ENCODE measurements around the gene MIDN.

DNA sequence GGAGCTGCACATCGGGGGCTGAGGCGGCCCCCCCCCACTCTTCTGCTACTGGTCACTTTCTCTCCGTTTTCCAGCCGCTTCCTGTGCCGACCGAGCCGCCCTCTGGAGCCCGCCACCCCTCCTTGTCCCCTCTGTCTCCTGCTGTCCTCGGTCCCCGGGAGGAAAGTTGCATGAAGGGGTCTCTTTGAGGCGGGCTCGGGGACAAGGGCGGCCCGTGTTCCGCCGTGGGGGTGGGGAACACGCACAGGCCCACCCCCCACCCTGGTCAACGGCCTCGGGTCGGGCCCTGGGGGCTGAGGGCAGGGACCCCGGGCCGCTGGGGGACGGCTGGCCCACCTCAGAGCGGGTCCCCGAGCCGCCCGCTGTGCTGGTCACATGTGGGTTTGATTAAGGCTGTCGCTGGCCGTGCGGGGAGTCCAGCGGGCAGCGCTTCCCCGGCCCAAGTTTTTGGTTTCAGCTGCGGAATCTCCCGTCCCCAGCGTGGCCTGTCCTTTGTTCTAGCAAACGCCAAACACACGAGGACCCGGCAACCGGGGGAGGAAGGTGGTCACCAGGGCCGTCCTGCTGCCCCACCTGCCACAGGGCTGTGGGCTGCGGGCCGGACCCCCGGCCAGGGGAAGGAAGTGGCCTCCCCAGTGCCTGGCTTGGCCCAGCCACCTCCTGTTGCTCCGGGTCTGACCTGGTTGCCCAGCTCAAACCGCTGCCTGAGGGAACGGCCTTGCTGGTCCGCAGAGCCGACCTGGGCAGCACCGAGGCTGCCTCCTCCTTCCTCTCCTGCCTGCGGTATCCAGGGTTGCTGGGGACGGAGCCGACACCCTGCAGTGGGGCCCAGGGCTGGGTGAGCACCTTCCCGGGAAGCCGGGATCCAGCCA lies 39.2 kb downstream of the MIDN start:
- no peak for TF ChIP-seq POLR2AphosphoS5 (IDR thresholded peaks at IDR 0.05; ENCODE audit: insufficient read depth in 1 of 2, low read depth in 1 of 2)
- TF ChIP-seq, protein P1, sequence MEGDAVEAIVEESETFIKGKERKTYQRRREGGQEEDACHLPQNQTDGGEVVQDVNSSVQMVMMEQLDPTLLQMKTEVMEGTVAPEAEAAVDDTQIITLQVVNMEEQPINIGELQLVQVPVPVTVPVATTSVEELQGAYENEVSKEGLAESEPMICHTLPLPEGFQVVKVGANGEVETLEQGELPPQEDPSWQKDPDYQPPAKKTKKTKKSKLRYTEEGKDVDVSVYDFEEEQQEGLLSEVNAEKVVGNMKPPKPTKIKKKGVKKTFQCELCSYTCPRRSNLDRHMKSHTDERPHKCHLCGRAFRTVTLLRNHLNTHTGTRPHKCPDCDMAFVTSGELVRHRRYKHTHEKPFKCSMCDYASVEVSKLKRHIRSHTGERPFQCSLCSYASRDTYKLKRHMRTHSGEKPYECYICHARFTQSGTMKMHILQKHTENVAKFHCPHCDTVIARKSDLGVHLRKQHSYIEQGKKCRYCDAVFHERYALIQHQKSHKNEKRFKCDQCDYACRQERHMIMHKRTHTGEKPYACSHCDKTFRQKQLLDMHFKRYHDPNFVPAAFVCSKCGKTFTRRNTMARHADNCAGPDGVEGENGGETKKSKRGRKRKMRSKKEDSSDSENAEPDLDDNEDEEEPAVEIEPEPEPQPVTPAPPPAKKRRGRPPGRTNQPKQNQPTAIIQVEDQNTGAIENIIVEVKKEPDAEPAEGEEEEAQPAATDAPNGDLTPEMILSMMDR (IDR thresholded peaks at IDR 0.05), result no peak

All from vagina (tissue), 2 donors.